Stimulated activated CD4-positive, alpha-beta T cell treated with anti-CD3 and anti-CD28 coated beads, Interleukin-4, amount 100 ng/mL, for 4 hours (primary cell): ENCODE data around the gene DNAH10.

Experiments
- DNase-seq, 2 experiments: peaks; one replicate each; pipeline ENCODE4 v3.0.0-alpha.2; 2020

Gene DNAH10, protein sequence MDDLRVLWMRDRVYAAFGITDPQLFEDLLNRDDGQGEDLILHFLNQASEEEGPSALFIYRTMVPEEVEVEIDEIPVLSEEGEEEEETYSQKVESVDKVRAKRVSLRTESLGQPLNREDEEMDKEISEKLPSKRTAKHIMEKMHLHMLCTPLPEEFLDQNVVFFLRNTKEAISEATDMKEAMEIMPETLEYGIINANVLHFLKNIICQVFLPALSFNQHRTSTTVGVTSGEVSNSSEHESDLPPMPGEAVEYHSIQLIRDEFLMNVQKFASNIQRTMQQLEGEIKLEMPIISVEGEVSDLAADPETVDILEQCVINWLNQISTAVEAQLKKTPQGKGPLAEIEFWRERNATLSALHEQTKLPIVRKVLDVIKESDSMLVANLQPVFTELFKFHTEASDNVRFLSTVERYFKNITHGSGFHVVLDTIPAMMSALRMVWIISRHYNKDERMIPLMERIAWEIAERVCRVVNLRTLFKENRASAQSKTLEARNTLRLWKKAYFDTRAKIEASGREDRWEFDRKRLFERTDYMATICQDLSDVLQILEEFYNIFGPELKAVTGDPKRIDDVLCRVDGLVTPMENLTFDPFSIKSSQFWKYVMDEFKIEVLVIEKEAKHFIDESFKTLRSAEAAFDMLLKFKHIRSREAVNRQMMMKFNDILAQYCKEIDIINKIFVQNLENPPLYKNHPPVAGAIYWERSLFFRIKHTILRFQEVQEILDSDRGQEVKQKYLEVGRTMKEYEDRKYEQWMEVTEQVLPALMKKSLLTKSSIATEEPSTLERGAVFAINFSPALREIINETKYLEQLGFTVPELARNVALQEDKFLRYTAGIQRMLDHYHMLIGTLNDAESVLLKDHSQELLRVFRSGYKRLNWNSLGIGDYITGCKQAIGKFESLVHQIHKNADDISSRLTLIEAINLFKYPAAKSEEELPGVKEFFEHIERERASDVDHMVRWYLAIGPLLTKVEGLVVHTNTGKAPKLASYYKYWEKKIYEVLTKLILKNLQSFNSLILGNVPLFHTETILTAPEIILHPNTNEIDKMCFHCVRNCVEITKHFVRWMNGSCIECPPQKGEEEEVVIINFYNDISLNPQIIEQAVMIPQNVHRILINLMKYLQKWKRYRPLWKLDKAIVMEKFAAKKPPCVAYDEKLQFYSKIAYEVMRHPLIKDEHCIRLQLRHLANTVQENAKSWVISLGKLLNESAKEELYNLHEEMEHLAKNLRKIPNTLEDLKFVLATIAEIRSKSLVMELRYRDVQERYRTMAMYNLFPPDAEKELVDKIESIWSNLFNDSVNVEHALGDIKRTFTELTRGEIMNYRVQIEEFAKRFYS (N-terminal part only)

GRCh38 chr12:123761841-123762714 lies at the start of gene DNAH10:
Gene DNAH10 (plus strand): TSS chr12:123762301. CDS start chr12:123762337, 36 bp downstream.
- DNase-seq = peak; percentile 52

DNA sequence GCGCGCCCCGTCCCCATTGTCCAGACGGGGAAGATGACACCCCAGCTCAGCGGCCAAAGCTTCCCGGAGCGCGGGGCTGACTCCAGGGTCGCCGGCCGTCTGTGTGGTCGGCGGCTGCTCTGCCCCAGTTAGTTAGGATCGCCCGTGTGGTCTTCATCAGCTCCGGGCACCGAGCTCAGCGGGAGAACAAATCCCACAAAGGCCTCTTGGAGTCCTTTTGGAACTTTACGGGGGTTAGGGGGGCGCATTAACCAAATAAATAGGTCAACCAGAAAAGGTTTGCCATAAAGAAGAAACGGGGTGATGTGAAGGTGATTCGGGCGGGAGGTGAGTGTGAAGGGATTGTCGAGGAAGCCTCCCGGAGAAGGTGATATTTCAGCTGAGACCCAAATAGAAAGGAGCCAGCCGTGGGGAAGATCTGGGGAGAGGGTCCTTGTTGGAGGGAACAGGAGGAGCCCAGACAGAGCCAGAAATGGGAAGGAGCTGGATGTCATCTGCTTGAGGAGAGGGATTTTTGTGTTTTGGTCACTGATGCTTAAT lies 49.3 kb upstream of the DNAH10 start:
- DNase-seq = no peak

GRCh38 chr12:123713398-123713797 lies 48.7 kb upstream of the DNAH10 start:
- no peak for DNase-seq

GRCh38 chr12:123713823-123714585 lies 48.1 kb upstream of the DNAH10 start:
- DNase-seq = peak; percentile 9 to 24

- no peak for DNase-seq
Measured at GRCh38 chr12:123715195-123715594, 46.9 kb upstream of the DNAH10 start.

DNA sequence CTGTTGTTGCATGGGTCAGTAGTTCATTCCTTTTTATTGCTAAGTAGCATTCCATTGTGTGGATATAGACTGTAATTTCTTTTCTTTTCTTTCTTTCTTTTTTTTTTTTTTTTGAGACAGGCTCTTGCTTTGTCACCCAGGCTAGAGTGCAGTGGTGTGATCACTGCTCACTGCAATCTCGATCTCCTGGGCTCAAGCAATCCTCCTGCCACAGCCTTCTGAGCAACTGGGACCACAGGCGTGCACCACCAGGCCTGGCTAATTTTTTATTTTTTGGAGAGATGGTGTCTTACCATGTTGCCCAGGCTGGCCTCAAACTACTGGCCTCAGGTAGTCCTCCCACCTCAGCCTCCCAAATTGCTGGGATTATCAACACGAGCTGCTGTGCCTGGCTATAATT lies 44.8 kb upstream of the DNAH10 start:
- no peak for DNase-seq

GRCh38 chr12:123720141-123720814 lies 41.8 kb upstream of the DNAH10 start:
- DNase-seq = no peak

GRCh38 chr12:123721245-123721644 lies 40.9 kb upstream of the DNAH10 start:
- no peak for DNase-seq

DNA sequence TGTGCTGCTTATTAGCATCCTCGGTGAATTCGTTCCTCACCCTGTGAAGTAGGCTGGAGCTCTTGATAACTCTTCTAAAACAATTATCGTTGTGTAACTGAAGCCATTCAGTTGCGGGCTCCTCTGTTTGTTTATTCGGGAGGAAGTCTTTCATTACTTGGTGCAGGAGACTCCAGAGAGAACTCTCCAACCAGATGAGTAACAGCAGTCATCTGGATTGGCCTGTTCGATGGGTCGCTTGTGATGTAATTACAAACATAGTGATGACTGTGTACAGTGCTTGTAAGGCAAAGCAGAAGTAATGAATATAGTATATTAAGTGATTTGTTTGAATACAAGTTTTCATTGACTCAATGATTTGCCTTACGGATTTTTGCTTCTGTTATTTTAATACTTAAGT lies 39.1 kb upstream of the DNAH10 start:
- no peak for DNase-seq

GRCh38 chr12:123723765-123724164 lies 38.3 kb upstream of the DNAH10 start:
- peak in 1 of 2 experiments; percentile 14 for DNase-seq

GRCh38 chr12:123726244-123726643 lies 35.9 kb upstream of the DNAH10 start:
- DNase-seq = no peak

- no peak for DNase-seq
Measured at GRCh38 chr12:123726962-123727361, 35.1 kb upstream of the DNAH10 start.

DNA sequence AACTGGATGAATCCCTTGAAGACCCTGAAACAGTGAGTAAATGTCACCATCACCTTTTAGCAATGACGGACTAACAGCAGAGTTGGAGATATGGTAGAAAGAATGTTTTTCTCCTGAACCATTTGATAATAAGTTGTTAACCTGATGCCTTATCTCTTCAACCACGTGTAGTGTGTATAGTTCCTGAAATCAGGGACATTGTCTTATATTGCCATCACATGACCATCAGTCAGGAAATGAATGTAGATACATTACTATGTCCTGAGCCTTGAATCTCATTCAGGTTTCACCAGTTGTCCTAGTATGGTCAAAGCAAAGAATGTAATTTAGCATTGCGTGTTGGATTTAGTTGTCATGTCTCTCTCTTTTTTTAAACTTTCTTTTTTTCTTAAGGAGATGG lies 34.2 kb upstream of the DNAH10 start:
- no peak for DNase-seq

- no peak for DNase-seq
Measured at GRCh38 chr12:123731596-123731995, 30.5 kb upstream of the DNAH10 start.

- DNase-seq = no peak
Measured at GRCh38 chr12:123732251-123732650, 29.9 kb upstream of the DNAH10 start.

GRCh38 chr12:123733229-123733628 lies 28.9 kb upstream of the DNAH10 start:
- no peak for DNase-seq

DNA sequence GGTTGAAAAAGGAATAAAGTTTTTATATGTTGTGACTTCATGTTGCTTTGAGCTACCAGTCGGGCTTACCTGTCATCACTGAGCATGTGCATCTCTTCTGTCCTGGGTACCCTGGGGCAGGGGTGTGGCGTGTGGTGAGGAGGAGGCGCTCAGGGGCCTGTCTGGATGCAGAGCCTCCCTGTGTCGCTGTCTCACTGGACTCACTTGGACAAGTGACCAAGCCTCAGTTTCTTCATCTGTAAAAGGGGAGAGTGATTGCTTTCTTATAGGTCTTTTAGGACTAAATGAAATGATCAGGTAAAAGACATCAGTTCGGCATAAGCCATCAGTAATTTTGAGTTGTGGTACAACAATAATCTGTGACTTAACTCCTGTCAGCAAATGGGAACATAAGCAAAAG lies 27.8 kb upstream of the DNAH10 start:
- DNase-seq = no peak

- no peak for DNase-seq
Measured at GRCh38 chr12:123741937-123742572, 20.0 kb upstream of the DNAH10 start.

GRCh38 chr12:123743002-123743401 lies 19.1 kb upstream of the DNAH10 start:
- DNase-seq = no peak

DNA sequence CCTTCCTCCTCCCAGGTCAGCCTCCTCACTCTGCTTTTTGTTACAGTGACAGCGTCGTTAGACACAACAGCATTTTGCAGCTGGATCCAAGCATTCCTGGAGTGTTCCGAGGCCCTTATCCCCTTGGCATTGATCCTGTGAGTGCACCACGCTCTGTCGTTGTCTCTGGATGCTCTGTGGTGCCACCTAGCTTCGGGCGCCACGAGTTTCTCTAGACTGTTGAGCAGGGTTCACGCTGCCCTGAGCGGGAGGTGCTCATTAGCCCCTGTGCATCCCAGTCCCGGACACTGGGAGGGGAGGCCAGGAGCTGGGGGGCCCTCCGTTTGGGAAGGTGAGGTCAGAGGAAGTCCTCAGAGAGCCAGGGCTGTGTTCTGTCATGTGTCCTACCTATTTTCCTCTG lies 17.3 kb upstream of the DNAH10 start:
- DNase-seq = no peak
